PC-9 (cell line): ENCODE results near the gene UBE2U.

Source experiments
- EZH2 ChIP-seq: fragments of 200-600 bp; sonication (generic); IDR thresholded peaks from 2 replicates; pipeline ENCODE4 v1.8.0; 2017; ENCODE audit warnings: antibody characterized with exemption, low read depth
- TF ChIP-seq, protein P1 (sequence below): fragments of 200-600 bp; sonication (generic); conservative IDR thresholded peaks from 2 replicates; pipeline ENCODE4 v1.6.1; 2017; ENCODE audit warnings: mixed run types, antibody characterized with exemption, mild to moderate bottlenecking, moderate library complexity

DNA sequence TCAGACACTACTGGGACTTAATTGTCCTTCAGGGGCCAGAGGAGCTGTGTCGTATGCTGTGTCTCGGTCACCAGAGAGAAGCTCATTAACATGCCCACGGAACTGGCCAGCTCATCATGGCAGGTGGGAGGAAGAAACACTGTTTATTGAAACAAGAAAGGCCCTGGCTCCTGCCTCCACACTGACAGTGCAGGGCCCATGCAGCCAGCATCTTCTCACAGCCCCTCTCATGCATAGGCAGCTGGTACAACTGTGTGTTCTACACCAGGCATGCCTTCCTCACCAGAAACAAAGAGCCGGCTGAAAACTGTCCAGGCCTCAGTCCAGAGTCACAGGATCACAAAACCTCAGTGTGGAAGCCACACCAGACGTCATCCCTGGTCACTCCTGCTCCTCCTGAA lies 106.0 kb downstream of the UBE2U start:
- TF ChIP-seq, protein P1, sequence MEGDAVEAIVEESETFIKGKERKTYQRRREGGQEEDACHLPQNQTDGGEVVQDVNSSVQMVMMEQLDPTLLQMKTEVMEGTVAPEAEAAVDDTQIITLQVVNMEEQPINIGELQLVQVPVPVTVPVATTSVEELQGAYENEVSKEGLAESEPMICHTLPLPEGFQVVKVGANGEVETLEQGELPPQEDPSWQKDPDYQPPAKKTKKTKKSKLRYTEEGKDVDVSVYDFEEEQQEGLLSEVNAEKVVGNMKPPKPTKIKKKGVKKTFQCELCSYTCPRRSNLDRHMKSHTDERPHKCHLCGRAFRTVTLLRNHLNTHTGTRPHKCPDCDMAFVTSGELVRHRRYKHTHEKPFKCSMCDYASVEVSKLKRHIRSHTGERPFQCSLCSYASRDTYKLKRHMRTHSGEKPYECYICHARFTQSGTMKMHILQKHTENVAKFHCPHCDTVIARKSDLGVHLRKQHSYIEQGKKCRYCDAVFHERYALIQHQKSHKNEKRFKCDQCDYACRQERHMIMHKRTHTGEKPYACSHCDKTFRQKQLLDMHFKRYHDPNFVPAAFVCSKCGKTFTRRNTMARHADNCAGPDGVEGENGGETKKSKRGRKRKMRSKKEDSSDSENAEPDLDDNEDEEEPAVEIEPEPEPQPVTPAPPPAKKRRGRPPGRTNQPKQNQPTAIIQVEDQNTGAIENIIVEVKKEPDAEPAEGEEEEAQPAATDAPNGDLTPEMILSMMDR: no peak
- TF ChIP-seq EZH2: no peak
